ENCODE data around the gene TSEN34.

DNA sequence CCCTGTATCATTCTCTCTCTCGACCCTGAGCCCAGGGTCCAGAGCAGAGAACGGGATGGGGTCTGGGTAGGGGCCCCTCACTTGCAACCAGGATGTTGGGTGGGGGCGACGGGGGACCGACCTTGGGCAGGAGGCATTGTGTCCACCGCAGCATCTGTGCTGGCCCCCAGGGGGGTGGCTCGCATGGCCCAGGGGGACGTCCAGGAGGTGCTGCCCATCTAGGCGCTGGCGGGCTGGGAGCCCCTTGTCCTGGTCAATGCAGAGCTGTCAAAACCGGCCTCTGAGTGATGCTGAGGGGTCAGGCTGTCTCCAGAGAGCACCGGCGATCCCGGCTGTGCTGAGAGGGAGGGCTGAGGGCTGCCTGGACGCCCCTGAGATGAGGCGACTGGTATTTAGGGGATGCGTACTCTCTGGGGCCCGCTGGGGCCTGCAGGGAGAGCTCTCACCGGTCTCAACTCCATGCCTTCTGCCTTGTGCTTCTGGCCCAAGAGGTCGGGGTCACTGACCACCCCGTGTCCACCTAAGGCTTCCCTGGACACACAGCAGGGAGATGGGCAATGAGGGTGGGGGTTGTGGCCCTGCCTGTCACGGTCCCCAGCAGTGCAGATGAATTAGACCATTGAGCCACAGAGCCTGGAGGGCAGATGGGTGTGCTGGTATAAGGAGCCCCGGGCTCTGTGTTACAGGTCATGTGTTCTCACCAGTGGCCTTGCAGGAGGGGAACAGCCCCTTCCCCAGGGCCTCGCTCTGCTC, 18.1 kb downstream of the TSEN34 start:
- TF ChIP-seq, protein P1, sequence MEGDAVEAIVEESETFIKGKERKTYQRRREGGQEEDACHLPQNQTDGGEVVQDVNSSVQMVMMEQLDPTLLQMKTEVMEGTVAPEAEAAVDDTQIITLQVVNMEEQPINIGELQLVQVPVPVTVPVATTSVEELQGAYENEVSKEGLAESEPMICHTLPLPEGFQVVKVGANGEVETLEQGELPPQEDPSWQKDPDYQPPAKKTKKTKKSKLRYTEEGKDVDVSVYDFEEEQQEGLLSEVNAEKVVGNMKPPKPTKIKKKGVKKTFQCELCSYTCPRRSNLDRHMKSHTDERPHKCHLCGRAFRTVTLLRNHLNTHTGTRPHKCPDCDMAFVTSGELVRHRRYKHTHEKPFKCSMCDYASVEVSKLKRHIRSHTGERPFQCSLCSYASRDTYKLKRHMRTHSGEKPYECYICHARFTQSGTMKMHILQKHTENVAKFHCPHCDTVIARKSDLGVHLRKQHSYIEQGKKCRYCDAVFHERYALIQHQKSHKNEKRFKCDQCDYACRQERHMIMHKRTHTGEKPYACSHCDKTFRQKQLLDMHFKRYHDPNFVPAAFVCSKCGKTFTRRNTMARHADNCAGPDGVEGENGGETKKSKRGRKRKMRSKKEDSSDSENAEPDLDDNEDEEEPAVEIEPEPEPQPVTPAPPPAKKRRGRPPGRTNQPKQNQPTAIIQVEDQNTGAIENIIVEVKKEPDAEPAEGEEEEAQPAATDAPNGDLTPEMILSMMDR (IDR thresholded peaks at IDR 0.05; ENCODE audit: low read depth, low read length, poor library complexity, severe bottlenecking): no peak
- no peak for TF ChIP-seq EZH2phosphoT487 (IDR thresholded peaks at IDR 0.05; ENCODE audit: borderline replicate concordance, low read length)
